Upper lobe of left lung (tissue), 4 donors: ENCODE measurements around the gene DYRK1A.

ENCODE experiments used
- EP300 ChIP-seq, 4 donors: sonication (generic); formaldehyde crosslinking; IDR thresholded peaks; one replicate each; pipeline ENCODE4 v1.5.1; 2017; ENCODE audit warnings: antibody characterized with exemption in 4 of 4, control low read depth in 2 of 4
- POLR2A ChIP-seq, 4 donors: fragments of 450-650 bp; IDR thresholded peaks; one replicate each; pipeline ENCODE4 v1.5.1; 2016 to 2017; ENCODE audit warnings: antibody characterized with exemption in 4 of 4, mild to moderate bottlenecking in 2 of 4
- POLR2AphosphoS5 ChIP-seq, 2 donors: sonication (generic); formaldehyde crosslinking; IDR thresholded peaks; one replicate each; pipeline ENCODE4 v1.5.1; 2017; ENCODE audit warnings: antibody characterized with exemption in 2 of 2
- TF ChIP-seq, protein P1 (sequence below), 6 experiments: fragments of 450-650 bp in 4 of 6; fragments of 200-600 bp in 2 of 6; sonication (generic) in 2 of 6; IDR thresholded peaks; one replicate each; pipeline ENCODE4 v1.5.1; 2016 to 2019; ENCODE audit warnings: antibody characterized with exemption in 6 of 6

DNA sequence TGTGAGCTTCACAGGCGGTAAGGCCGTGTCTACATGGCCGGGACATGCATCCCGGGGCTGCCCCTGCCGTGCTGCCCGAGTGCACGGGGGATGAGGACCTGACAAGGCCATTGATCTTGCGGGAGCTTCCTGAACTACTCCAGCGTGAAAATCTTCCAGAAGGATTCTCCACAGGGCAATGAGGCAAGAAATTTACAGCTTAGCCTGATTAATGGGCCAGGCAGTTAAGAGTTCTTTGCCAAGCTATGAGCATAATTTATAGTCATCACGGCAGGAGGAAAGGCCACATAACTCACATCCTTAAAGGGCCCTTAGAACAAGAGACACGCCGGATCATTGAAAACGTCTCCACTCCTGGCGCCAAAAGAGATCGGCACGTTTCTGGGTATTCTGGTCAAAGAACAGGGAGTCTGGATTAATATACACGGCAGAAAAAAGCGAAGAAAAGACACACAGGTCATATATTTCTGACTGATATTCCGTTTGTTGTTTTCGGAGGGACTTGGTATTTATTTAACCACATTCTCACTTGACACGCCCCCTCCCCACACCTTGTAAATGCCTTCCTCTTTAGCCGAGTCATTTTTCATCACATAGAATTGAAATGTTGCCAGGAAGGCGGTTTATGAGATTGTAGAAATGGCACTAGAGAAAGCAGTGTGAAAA is 180.5 kb downstream of the DYRK1A start:
- TF ChIP-seq POLR2AphosphoS5 (IDR thresholded peaks at IDR 0.05) (no peak), EP300 (IDR thresholded peaks at IDR 0.05) (no peak), POLR2A (IDR thresholded peaks at IDR 0.05) (no peak)
- TF ChIP-seq, protein P1, sequence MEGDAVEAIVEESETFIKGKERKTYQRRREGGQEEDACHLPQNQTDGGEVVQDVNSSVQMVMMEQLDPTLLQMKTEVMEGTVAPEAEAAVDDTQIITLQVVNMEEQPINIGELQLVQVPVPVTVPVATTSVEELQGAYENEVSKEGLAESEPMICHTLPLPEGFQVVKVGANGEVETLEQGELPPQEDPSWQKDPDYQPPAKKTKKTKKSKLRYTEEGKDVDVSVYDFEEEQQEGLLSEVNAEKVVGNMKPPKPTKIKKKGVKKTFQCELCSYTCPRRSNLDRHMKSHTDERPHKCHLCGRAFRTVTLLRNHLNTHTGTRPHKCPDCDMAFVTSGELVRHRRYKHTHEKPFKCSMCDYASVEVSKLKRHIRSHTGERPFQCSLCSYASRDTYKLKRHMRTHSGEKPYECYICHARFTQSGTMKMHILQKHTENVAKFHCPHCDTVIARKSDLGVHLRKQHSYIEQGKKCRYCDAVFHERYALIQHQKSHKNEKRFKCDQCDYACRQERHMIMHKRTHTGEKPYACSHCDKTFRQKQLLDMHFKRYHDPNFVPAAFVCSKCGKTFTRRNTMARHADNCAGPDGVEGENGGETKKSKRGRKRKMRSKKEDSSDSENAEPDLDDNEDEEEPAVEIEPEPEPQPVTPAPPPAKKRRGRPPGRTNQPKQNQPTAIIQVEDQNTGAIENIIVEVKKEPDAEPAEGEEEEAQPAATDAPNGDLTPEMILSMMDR (IDR thresholded peaks at IDR 0.05) = no peak
